GM23338 (cell line): ENCODE data around the gene KIAA1191. TPM values are rescaled to one million over a fixed set of nuclear protein-coding genes. Genes with fewer than 3 reads are reported as not detected.

Experiments used
- ATAC-seq: fragments of 200-7000 bp; cut with Tn5 transposase; 3 replicates; pipeline ENCODE4 v1.9.1; 2020
- DNase-seq: peaks from one replicate; pipeline ENCODE4 v3.0.0-alpha.2; 2015; ENCODE audit warnings: low spot score
- H2AFZ ChIP-seq: fragments of 200-600 bp; sonication (generic); 2 replicates; pipeline ENCODE4 v1.8.0; 2016; ENCODE audit warnings: antibody characterized with exemption, mild to moderate bottlenecking, moderate library complexity
- H3F3A ChIP-seq: fragments of 200-600 bp; sonication (generic); replicated peaks from 2 replicates; pipeline ENCODE4 v1.8.0; 2017; ENCODE audit warnings: antibody characterized with exemption, mixed run types, low read depth
- H3K27ac ChIP-seq: fragments of 200-600 bp; sonication (generic); 2 replicates; pipeline ENCODE4 v1.6.1; 2016; ENCODE audit warnings: low read depth
- H3K27me3 ChIP-seq: fragments of 200-600 bp; sonication (generic); 2 replicates; pipeline ENCODE4 v1.8.0; 2016; ENCODE audit warnings: mild to moderate bottlenecking, mixed run types, moderate library complexity; ENCODE audit not compliant: insufficient read depth
- H3K36me3 ChIP-seq: fragments of 200-600 bp; sonication (generic); 2 replicates; pipeline ENCODE4 v1.8.0; 2016; ENCODE audit warnings: mild to moderate bottlenecking; ENCODE audit not compliant: insufficient read depth
- H3K4me1 ChIP-seq: fragments of 200-600 bp; sonication (generic); 2 replicates; pipeline ENCODE4 v1.8.0; 2016; ENCODE audit warnings: mild to moderate bottlenecking, moderate library complexity; ENCODE audit not compliant: insufficient read depth
- H3K4me2 ChIP-seq: fragments of 200-600 bp; sonication (generic); 2 replicates; pipeline ENCODE4 v1.7.1; 2017; ENCODE audit warnings: mixed run types
- H3K4me3 ChIP-seq: fragments of 200-600 bp; sonication (generic); 2 replicates; pipeline ENCODE4 v1.6.1; 2016; ENCODE audit warnings: mixed run types
- H3K79me2 ChIP-seq: fragments of 200-600 bp; sonication (generic); replicated peaks from 2 replicates; pipeline ENCODE4 v1.8.0; 2017; ENCODE audit warnings: mild to moderate bottlenecking; ENCODE audit not compliant: insufficient read depth
- H3K9me2 ChIP-seq: fragments of 200-600 bp; sonication (generic); 2 replicates; pipeline ENCODE4 v1.8.0; 2017; ENCODE audit not compliant: insufficient read depth
- H4K20me1 ChIP-seq: fragments of 200-600 bp; sonication (generic); replicated peaks from 2 replicates; pipeline ENCODE4 v1.8.0; 2017; ENCODE audit warnings: mild to moderate bottlenecking; ENCODE audit not compliant: insufficient read depth
- H3K27ac Mint-ChIP-seq: 2 replicates; pipeline ENCODE4 v1.8.0; 2020; ENCODE audit warnings: inconsistent platforms, mild to moderate bottlenecking, moderate library complexity, mixed read lengths
- H3K27me3 Mint-ChIP-seq: 3 replicates; pipeline ENCODE4 v1.8.0; 2022; ENCODE audit warnings: low read depth, mild to moderate bottlenecking, moderate library complexity, mixed read lengths, inconsistent platforms; ENCODE audit not compliant: insufficient read depth, poor library complexity
- H3K36me3 Mint-ChIP-seq: 3 replicates; pipeline ENCODE4 v1.8.0; 2021; ENCODE audit warnings: low read depth, mild to moderate bottlenecking, inconsistent platforms, moderate library complexity, mixed read lengths
- H3K4me1 Mint-ChIP-seq: 3 replicates; pipeline ENCODE4 v1.8.0; 2020; ENCODE audit warnings: mild to moderate bottlenecking, inconsistent platforms, mixed read lengths
- H3K4me3 Mint-ChIP-seq: 3 replicates; pipeline ENCODE4 v1.8.0; 2021; ENCODE audit warnings: moderate library complexity, mild to moderate bottlenecking, inconsistent platforms, mixed read lengths
- H3K9me3 Mint-ChIP-seq: 3 replicates; pipeline ENCODE4 v1.8.0; 2020; ENCODE audit warnings: moderate library complexity, mild to moderate bottlenecking, inconsistent platforms, mixed read lengths
- CREB1 ChIP-seq: fragments of 250-450 bp; sonication (Bioruptor Pico); IDR thresholded peaks from 2 replicates; pipeline ENCODE4 v1.5.0; 2020; ENCODE audit warnings: low read depth, mild to moderate bottlenecking, moderate library complexity
- POLR2AphosphoS5 ChIP-seq: IDR thresholded peaks from 2 replicates; pipeline ENCODE4 v1.6.1; 2016; ENCODE audit warnings: antibody characterized with exemption, low read depth
- REST ChIP-seq: IDR thresholded peaks from one replicate; pipeline ENCODE4 v1.6.1; 2018; ENCODE audit warnings: antibody characterized with exemption; ENCODE audit not compliant: unreplicated experiment
- ZNF114 ChIP-seq: fragments of 250-450 bp; sonication (Bioruptor Pico); IDR thresholded peaks from 2 replicates; pipeline ENCODE4 v1.5.0; 2020; ENCODE audit warnings: mild to moderate bottlenecking, moderate library complexity
- ZNF331 ChIP-seq: fragments of 250-450 bp; sonication (Bioruptor Pico); IDR thresholded peaks from 2 replicates; pipeline ENCODE4 v1.5.0; 2020; ENCODE audit warnings: low read depth, mild to moderate bottlenecking, moderate library complexity
- polyA plus RNA-seq: library from polyadenylated mRNA; unstranded; fragments of >200 nt; fragmentation: Nextera tagmentation; extraction: Ambion mirVana; gene quantifications from 2 replicates; pipeline ENCODE4 v1.2.1, GENCODE V29; 2016
- total RNA-seq: library from RNA; depleted of rRNA; stranded (reverse); fragments of >200 nt; shearing (Covaris generic); gene quantifications from 2 replicates; pipeline ENCODE4 v1.2.3, GENCODE V29; 2014
- TF ChIP-seq, protein P1 (sequence below): IDR thresholded peaks from 2 replicates; pipeline ENCODE4 v1.6.1; 2016; ENCODE audit warnings: antibody characterized with exemption
- TF ChIP-seq, protein P2 (sequence below), 2 experiments: fragments of 200-600 bp in 1 of 2; sonication (generic) in 1 of 2; conservative IDR thresholded peaks; 2 replicates each; pipeline versions ENCODE4 v1.5.1 to v1.6.1; 2016 to 2017; ENCODE audit warnings: antibody characterized with exemption in 2 of 2, low read depth in 2 of 2, mild to moderate bottlenecking in 2 of 2, moderate library complexity in 1 of 2

The KIAA1191 gene
- total and polyA plus RNA-seq, 2 experiments from 2014 or later: 52.3 to 87.2 TPM

DNA sequence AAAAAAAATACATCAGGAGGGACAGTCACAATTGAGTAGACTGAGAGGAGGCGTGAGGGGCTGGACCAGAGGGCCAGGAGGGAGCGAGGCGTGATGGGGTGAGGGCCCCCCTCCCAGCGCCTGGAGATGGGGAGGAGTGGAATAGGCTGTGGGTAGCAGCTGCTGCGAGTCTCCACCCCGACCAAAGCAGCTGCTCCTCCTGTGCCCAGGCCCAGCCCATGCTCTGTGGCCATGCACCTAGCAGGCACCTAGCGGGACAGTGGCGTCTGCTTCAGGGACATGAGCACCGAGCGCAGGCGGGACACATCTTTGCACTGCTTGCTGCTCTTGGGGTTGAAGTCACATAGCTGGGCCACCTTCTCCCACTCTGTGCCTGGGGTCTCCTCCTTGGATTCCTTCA lies 31.0 kb upstream of the KIAA1191 start:
- H2AFZ ChIP-seq: no peak overlapping the region
- H3K9me3 Mint-ChIP-seq: no peaks in the 10 kb centered on the region; the same call in 2 of the 3 replicates
- no peaks in the 10 kb centered on the region for H3K36me3 ChIP-seq
- H3K4me2 ChIP-seq: no peak overlapping the region
- DNase-seq (no peak), ATAC-seq (no peak)
- no peak overlapping the region for H3K27ac ChIP-seq
- H4K20me1 ChIP-seq: no peaks in the 10 kb centered on the region
- peaks cover 20% of the 10 kb centered on the region for H3K36me3 Mint-ChIP-seq
- H3K79me2 ChIP-seq: peaks cover 8% of the 10 kb centered on the region
- H3K4me1 ChIP-seq: peaks cover under 1% of the 10 kb centered on the region; the same call in 1 of the 2 replicates
- H3F3A ChIP-seq: no peaks in the 10 kb centered on the region
- peaks cover 16% of the 10 kb centered on the region for H3K27me3 Mint-ChIP-seq
- H3K4me1 Mint-ChIP-seq: peaks cover 7% of the 10 kb centered on the region; the same call in 1 of the 3 replicates
- H3K27me3 ChIP-seq: no peaks in the 10 kb centered on the region
- TF ChIP-seq REST (no peak), ZNF114 (CRISPR knock-in tag) (no peak)
- H3K4me3 ChIP-seq: no peak overlapping the region
- H3K9me2 ChIP-seq: no peaks in the 10 kb centered on the region
- H3K4me3 Mint-ChIP-seq: no peak overlapping the region
- H3K27ac Mint-ChIP-seq: no peak overlapping the region

DNA sequence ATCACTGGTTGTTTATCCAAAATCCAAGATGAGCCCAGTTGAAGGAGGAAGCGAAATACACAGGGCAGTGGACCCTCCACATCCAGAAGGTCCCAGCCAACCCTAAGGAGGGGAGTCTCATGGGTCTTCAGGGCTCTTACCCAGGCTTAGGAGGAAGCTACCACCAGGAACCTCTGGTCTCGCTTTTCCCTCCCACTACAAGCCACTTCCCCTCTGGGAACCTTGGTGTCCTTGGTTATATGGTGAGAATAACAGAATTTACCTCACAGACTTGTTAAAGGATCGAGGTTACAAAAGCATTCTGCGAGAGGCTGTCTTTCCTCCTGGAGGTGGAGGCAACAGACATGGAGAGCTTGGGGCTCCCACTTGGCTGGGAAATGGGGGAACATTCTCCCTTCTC lies 30.4 kb upstream of the KIAA1191 start:
- Histone ChIP-seq H3K36me3 (no peaks in the 10 kb centered on the region), H3K9me2 (no peaks in the 10 kb centered on the region), H3F3A (0 out of 2 replicates have a peak, but pooled peaks cover 2% of the 10 kb centered on the region), H3K4me2 (no peak overlapping the region), H3K79me2 (peaks cover 14% of the 10 kb centered on the region), H3K4me3 (no peak overlapping the region), H3K4me1 (peaks cover 6% of the 10 kb centered on the region; the same call in 1 of the 2 replicates), H4K20me1 (peaks cover 4% of the 10 kb centered on the region), H3K27ac (no peak overlapping the region), H3K27me3 (no peaks in the 10 kb centered on the region), H2AFZ (no peak overlapping the region)
- Mint-ChIP-seq H3K36me3 (peaks cover 24% of the 10 kb centered on the region), H3K4me3 (no peak overlapping the region), H3K27me3 (peaks cover 17% of the 10 kb centered on the region), H3K9me3 (no peaks in the 10 kb centered on the region; the same call in 2 of the 3 replicates), H3K27ac (no peak overlapping the region), H3K4me1 (peaks cover 11% of the 10 kb centered on the region; the same call in 2 of the 3 replicates)
- DNase-seq: no peak
- TF ChIP-seq CREB1: no peak
- TF ChIP-seq, protein P1, sequence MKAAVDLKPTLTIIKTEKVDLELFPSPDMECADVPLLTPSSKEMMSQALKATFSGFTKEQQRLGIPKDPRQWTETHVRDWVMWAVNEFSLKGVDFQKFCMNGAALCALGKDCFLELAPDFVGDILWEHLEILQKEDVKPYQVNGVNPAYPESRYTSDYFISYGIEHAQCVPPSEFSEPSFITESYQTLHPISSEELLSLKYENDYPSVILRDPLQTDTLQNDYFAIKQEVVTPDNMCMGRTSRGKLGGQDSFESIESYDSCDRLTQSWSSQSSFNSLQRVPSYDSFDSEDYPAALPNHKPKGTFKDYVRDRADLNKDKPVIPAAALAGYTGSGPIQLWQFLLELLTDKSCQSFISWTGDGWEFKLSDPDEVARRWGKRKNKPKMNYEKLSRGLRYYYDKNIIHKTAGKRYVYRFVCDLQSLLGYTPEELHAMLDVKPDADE: no peak
- no peak for TF ChIP-seq ZNF331 (CRISPR knock-in tag)
- no peak for ATAC-seq

GRCh38 chr5:176391479-176391878 lies 29.9 kb upstream of the KIAA1191 start:
- Mint-ChIP-seq H3K27me3 (peaks cover 19% of the 10 kb centered on the region), H3K4me3 (no peak overlapping the region), H3K4me1 (peaks cover 16% of the 10 kb centered on the region; the same call in 2 of the 3 replicates), H3K27ac (no peak overlapping the region), H3K36me3 (peaks cover 29% of the 10 kb centered on the region), H3K9me3 (no peaks in the 10 kb centered on the region; the same call in 2 of the 3 replicates)
- DNase-seq: peak; percentile 40
- Histone ChIP-seq H3K36me3 (no peaks in the 10 kb centered on the region; the same call in 1 of the 2 replicates), H3K79me2 (peaks cover 19% of the 10 kb centered on the region), H3F3A (peaks cover 5% of the 10 kb centered on the region; the same call in 1 of the 2 replicates), H3K4me1 (peaks cover 9% of the 10 kb centered on the region; the same call in 1 of the 2 replicates), H3K9me2 (no peaks in the 10 kb centered on the region), H3K4me3 (no peak overlapping the region), H4K20me1 (peaks cover 8% of the 10 kb centered on the region), H3K27ac (no peak overlapping the region), H3K27me3 (no peaks in the 10 kb centered on the region), H2AFZ (no peak overlapping the region), H3K4me2 (no peak overlapping the region)
- TF ChIP-seq POLR2AphosphoS5: no peak
- TF ChIP-seq, protein P2, sequence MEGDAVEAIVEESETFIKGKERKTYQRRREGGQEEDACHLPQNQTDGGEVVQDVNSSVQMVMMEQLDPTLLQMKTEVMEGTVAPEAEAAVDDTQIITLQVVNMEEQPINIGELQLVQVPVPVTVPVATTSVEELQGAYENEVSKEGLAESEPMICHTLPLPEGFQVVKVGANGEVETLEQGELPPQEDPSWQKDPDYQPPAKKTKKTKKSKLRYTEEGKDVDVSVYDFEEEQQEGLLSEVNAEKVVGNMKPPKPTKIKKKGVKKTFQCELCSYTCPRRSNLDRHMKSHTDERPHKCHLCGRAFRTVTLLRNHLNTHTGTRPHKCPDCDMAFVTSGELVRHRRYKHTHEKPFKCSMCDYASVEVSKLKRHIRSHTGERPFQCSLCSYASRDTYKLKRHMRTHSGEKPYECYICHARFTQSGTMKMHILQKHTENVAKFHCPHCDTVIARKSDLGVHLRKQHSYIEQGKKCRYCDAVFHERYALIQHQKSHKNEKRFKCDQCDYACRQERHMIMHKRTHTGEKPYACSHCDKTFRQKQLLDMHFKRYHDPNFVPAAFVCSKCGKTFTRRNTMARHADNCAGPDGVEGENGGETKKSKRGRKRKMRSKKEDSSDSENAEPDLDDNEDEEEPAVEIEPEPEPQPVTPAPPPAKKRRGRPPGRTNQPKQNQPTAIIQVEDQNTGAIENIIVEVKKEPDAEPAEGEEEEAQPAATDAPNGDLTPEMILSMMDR (conservative IDR thresholded peaks at IDR 0.05; ENCODE audit: low read depth in 2 of 2): peak; percentile 30 to 41; a peak in 2 of 4 replicates
- ATAC-seq: no peak
